ENCODE measurements around the gene CIDEB.
A peak's percentile ranks its signal among the peaks of the same experiment; 100 is the strongest.
"Not testable (repeated sequence)": the region's sequence is repeated elsewhere in the genome, so short reads cannot be mapped to it uniquely, and the experiment has no call there.

Gene CIDEB

GRCh38 chr14:24332268-24332993 lies 24.7 kb upstream of the CIDEB start:
- DNase-seq (ENCODE audit: low spot score): peak; percentile 45

GRCh38 chr14:24331731-24332267 lies 24.0 kb upstream of the CIDEB start:
- DNase-seq (ENCODE audit: low spot score): no peak

- no peak for DNase-seq (ENCODE audit: low spot score)
Measured at GRCh38 chr14:24330973-24331674, 23.3 kb upstream of the CIDEB start.

- no peak for DNase-seq (ENCODE audit: low spot score)
Measured at GRCh38 chr14:24329736-24330135, 22.0 kb upstream of the CIDEB start.

- no peak for DNase-seq (ENCODE audit: low spot score)
Measured at GRCh38 chr14:24329073-24329663, 21.4 kb upstream of the CIDEB start.

GRCh38 chr14:24327914-24328313 lies 20.1 kb upstream of the CIDEB start:
- DNase-seq (ENCODE audit: low spot score): not testable (repeated sequence)

GRCh38 chr14:24327303-24327702 lies 19.5 kb upstream of the CIDEB start:
- DNase-seq (ENCODE audit: low spot score): no peak

GRCh38 chr14:24325963-24326362 lies 18.2 kb upstream of the CIDEB start:
- no peak for DNase-seq (ENCODE audit: low spot score)

- DNase-seq (ENCODE audit: low spot score): no peak
Measured at GRCh38 chr14:24325041-24325530, 17.3 kb upstream of the CIDEB start.

- no peak for DNase-seq (ENCODE audit: low spot score)
Measured at GRCh38 chr14:24324024-24324423, 16.2 kb upstream of the CIDEB start.

- DNase-seq (ENCODE audit: low spot score): no peak
Measured at GRCh38 chr14:24323341-24323740, 15.6 kb upstream of the CIDEB start.

- DNase-seq (ENCODE audit: low spot score): no peak
Measured at GRCh38 chr14:24322672-24323071, 14.9 kb upstream of the CIDEB start.

- DNase-seq (ENCODE audit: low spot score): no peak
Measured at GRCh38 chr14:24321212-24321975, 13.6 kb upstream of the CIDEB start.

- DNase-seq (ENCODE audit: low spot score): no peak
Measured at GRCh38 chr14:24317141-24317928, 9.6 kb upstream of the CIDEB start.

GRCh38 chr14:24316597-24316950 lies 8.8 kb upstream of the CIDEB start:
- DNase-seq (ENCODE audit: low spot score): no peak

- peak; percentile 20 for DNase-seq (ENCODE audit: low spot score)
Measured at GRCh38 chr14:24315807-24316596, 8.2 kb upstream of the CIDEB start.

- DNase-seq (ENCODE audit: low spot score): no peak
Measured at GRCh38 chr14:24315243-24315806, 7.5 kb upstream of the CIDEB start.

- DNase-seq (ENCODE audit: low spot score): no peak
Measured at GRCh38 chr14:24314377-24315193, 6.8 kb upstream of the CIDEB start.

GRCh38 chr14:24313913-24314312 lies 6.1 kb upstream of the CIDEB start:
- no peak for DNase-seq (ENCODE audit: low spot score)
